Measurements from ENCODE around the gene C3. TPM values are rescaled to one million over a fixed set of nuclear protein-coding genes. Genes with fewer than 3 reads are reported as not detected.

The C3 gene
- total RNA-seq, 1 donor from 2014 or later, result 1.6 TPM

- peak; percentile 39 for DNase-seq (ENCODE audit: low spot score, unreplicated experiment)
- Mint-ChIP-seq H3K9me3 (ENCODE audit: low read depth) (no peaks in the 10 kb centered on the region), H3K27me3 (no peaks in the 10 kb centered on the region), H3K4me3 (ENCODE audit: low read depth) (peak overlapping the region; percentile 91), H3K27ac (peak overlapping the region; percentile 98), H3K36me3 (ENCODE audit: insufficient read depth) (peaks cover 6% of the 10 kb centered on the region), H3K4me1 (ENCODE audit: low read depth) (peaks cover 31% of the 10 kb centered on the region)
- peak; percentile 68 for TF ChIP-seq CTCF (IDR thresholded peaks at IDR 0.05; ENCODE audit: unreplicated experiment)
Measured at GRCh38 chr19:6736169-6736916, 15.9 kb upstream of the C3 start.

GRCh38 chr19:6735181-6735911 is 14.9 kb upstream of the C3 start:
- DNase-seq (ENCODE audit: low spot score, unreplicated experiment), result no peak
- H3K4me1 Mint-ChIP-seq (ENCODE audit: low read depth), result peaks cover 26% of the 10 kb centered on the region
- no peaks in the 10 kb centered on the region for H3K27me3 Mint-ChIP-seq
- H3K27ac Mint-ChIP-seq, result no peak overlapping the region
- TF ChIP-seq CTCF (IDR thresholded peaks at IDR 0.05; ENCODE audit: unreplicated experiment), result no peak
- peak overlapping the region; percentile 91 for H3K4me3 Mint-ChIP-seq (ENCODE audit: low read depth)
- H3K9me3 Mint-ChIP-seq (ENCODE audit: low read depth), result no peaks in the 10 kb centered on the region
- peaks cover 6% of the 10 kb centered on the region for H3K36me3 Mint-ChIP-seq (ENCODE audit: insufficient read depth)

- H3K27me3 Mint-ChIP-seq, result no peaks in the 10 kb centered on the region
- peaks cover 10% of the 10 kb centered on the region for H3K36me3 Mint-ChIP-seq (ENCODE audit: insufficient read depth)
- no peak overlapping the region for H3K4me3 Mint-ChIP-seq (ENCODE audit: low read depth)
- no peaks in the 10 kb centered on the region for H3K9me3 Mint-ChIP-seq (ENCODE audit: low read depth)
- TF ChIP-seq CTCF (IDR thresholded peaks at IDR 0.05; ENCODE audit: unreplicated experiment), result no peak
- H3K4me1 Mint-ChIP-seq (ENCODE audit: low read depth), result peaks cover 25% of the 10 kb centered on the region
- no peak overlapping the region for H3K27ac Mint-ChIP-seq
- no peak for DNase-seq (ENCODE audit: low spot score, unreplicated experiment)
Measured at GRCh38 chr19:6734096-6734696, 13.7 kb upstream of the C3 start.

- Mint-ChIP-seq H3K9me3 (ENCODE audit: low read depth) (no peaks in the 10 kb centered on the region), H3K27me3 (no peaks in the 10 kb centered on the region)
Measured at GRCh38 chr19:6733338-6734095, 13.1 kb upstream of the C3 start.

More at GRCh38 chr19:6733338-6734095, 13.1 kb upstream of the C3 start:
- Mint-ChIP-seq H3K27ac (no peak overlapping the region), H3K4me3 (ENCODE audit: low read depth) (no peak overlapping the region), H3K4me1 (ENCODE audit: low read depth) (peaks cover 21% of the 10 kb centered on the region), H3K36me3 (ENCODE audit: insufficient read depth) (peaks cover 10% of the 10 kb centered on the region)
- TF ChIP-seq CTCF (IDR thresholded peaks at IDR 0.05; ENCODE audit: unreplicated experiment), result peak; percentile 32
- DNase-seq (ENCODE audit: low spot score, unreplicated experiment), result no peak

All from progenitor cell of endocrine pancreas (in vitro differentiated cells).